ENCODE measurements around the gene XRCC2.
"Not testable (repeated sequence)": the region's sequence is repeated elsewhere in the genome, so short reads cannot be mapped to it uniquely, and the experiment has no call there.

The XRCC2 gene

DNA sequence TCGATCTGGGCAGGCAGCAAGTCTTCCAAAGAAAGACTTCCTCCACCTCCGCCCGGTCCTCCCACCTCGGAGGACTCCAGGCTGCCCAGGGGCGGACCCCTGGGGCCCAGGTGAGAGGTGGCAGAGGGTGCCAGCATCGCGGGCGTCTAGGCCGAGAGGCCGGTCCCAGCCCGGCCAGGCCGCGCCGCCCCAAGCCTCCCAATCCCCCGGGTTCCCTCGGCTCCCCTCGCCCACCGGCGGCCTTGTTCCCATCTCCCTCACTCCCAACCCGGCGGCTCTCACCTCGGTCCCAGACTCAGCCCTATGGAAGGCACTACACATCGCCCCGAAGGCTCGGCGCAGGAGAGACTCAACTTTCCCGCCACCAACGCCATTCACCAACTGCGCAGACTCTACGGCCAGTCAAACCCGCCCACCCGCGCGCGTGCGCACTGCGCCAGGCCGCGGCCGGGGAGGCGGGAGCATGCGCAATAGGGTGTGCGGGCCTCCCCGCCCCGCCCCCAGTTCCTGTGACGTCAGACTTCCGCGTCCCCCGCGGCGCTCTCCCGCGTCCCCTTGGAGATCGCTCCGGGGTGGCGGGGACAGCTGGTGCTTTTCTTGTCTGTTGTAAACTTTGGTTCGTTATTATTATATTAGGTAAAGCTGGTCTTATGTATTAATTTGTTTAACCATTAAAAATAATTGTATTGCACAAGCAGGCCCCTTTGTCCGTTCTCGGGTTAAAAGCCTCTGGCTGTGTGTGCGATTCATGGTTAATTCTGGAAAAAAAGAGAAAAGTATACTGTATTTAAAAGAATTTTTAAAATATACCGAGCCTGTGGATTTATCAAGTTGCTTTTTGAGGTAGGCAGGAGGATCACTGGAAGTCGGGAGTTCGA lies at the start of gene XRCC2:
Gene XRCC2, minus strand, starts transcription at position 383 of the 878 bp plus-strand sequence. Its CDS starts 62 bp downstream, at position 321.
- in situ Hi-C loops (cut with MboI; ENCODE audit: low sequenced_read_pairs, unreplicated experiment) = loop anchor here (25.0 kb wide), 1 partner anchor 339 kb away; no protein-coding TSS in a partner anchor
- DNase-seq (ENCODE audit: low spot score) = peak; percentile 99
- TF ChIP-seq, protein P1, sequence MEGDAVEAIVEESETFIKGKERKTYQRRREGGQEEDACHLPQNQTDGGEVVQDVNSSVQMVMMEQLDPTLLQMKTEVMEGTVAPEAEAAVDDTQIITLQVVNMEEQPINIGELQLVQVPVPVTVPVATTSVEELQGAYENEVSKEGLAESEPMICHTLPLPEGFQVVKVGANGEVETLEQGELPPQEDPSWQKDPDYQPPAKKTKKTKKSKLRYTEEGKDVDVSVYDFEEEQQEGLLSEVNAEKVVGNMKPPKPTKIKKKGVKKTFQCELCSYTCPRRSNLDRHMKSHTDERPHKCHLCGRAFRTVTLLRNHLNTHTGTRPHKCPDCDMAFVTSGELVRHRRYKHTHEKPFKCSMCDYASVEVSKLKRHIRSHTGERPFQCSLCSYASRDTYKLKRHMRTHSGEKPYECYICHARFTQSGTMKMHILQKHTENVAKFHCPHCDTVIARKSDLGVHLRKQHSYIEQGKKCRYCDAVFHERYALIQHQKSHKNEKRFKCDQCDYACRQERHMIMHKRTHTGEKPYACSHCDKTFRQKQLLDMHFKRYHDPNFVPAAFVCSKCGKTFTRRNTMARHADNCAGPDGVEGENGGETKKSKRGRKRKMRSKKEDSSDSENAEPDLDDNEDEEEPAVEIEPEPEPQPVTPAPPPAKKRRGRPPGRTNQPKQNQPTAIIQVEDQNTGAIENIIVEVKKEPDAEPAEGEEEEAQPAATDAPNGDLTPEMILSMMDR (IDR thresholded peaks at IDR 0.05; ENCODE audit: borderline replicate concordance, control extremely low read depth, extremely low read depth, insufficient read depth, missing control alignments) = no peak

DNA sequence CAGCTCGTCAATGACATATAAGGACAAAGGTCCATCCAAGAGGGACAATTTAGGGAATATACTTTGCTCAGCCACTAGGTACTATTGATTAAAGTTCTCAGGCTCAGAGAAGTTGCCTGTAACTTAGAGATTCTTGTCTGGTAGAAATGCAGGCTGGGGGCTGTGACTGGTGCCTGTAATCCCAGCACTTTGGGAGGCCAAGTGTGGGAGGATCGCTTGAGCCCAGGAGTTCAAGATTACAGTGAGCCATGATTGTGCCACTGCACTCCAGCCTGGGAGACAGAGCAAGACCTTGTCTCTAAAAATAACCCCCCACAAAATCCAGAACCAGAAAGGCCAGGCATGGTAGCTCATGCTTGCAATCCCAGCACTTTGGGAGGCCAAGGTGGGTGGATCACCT lies 47.4 kb upstream of the XRCC2 start:
- no peak for DNase-seq (ENCODE audit: low spot score)
- in situ Hi-C loops (cut with MboI; ENCODE audit: low sequenced_read_pairs, unreplicated experiment) = no loop called here
- TF ChIP-seq, protein P1 (IDR thresholded peaks at IDR 0.05; ENCODE audit: borderline replicate concordance, control extremely low read depth, extremely low read depth, insufficient read depth, missing control alignments) = no peak

DNA sequence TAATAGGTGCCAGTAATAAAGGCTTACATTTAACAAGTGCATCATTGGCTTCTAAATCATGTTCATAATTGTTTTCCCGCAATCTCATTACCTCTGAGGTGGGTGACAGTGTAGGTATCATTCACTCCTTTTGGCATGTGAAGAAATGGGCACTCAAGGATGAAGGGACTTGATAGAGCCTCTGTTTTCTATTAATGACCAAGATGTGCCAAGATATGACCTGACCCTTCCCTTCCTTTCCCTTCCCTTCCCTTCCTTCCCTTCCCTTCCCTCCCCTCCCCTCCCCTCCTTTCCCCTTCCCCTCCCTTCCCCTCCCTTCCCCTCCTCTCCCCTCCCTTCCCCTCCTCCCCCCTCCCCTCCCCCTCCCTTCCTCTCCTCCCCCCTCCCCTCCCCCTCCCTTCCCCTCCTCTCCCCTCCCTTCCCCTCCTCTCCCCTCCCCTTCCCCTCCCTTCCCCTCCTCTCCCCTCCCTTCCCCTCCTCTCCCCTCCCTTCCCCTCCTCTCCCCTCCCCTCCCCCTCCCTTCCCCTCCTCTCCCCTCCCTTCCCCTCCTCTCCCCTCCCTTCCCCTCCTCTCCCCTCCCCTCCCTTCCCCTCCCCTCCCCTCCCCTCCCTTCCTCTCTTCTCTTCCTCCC lies 36.6 kb upstream of the XRCC2 start:
- in situ Hi-C loops (cut with MboI; ENCODE audit: low sequenced_read_pairs, unreplicated experiment) = not testable (repeated sequence)

DNA sequence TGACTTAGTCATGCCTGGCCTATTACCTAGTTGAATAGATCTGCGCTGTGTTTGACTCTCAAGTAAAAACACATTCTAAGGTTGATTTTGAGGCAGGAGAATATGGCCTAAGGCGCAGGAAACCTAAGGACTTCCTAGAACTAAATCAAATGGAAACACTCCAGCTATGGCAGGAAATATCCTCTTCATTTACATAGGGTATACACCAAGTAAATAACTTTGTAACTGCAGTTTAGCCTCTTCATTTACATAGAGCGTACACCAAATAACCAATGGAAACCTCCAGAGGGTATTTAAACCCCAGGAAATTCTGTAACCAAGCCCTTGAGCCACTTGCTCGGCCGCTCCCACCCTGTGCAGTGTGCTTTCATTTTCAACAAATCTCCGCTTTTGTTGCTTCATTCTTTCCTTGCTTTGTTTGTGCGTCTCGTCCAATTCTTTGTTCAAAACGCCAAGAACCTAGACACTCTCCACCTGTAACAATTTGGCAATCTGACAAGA lies 35.6 kb upstream of the XRCC2 start:
- TF ChIP-seq, protein P1 (IDR thresholded peaks at IDR 0.05; ENCODE audit: borderline replicate concordance, control extremely low read depth, extremely low read depth, insufficient read depth, missing control alignments) = no peak
- in situ Hi-C loops (cut with MboI; ENCODE audit: low sequenced_read_pairs, unreplicated experiment) = no loop called here
- no peak for DNase-seq (ENCODE audit: low spot score)

More for the DNA sequence above, 36.6 kb upstream of the XRCC2 start:
- DNase-seq (ENCODE audit: low spot score) = not testable (repeated sequence)

DNA sequence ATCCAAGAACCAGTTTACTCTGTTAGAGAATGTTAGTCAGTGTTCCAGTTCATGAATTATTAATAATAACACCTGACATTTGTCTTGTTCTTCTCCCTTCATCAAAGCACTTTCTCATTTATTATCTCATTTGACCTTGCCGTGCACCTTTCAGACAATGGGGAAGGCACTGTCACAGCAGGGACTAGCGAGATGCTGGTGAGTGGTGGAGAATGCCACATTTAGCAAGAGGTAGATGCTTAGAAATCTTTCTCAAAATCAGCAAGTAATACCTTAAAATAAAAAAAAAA lies 34.2 kb upstream of the XRCC2 start:
- in situ Hi-C loops (cut with MboI; ENCODE audit: low sequenced_read_pairs, unreplicated experiment) = no loop called here

DNA sequence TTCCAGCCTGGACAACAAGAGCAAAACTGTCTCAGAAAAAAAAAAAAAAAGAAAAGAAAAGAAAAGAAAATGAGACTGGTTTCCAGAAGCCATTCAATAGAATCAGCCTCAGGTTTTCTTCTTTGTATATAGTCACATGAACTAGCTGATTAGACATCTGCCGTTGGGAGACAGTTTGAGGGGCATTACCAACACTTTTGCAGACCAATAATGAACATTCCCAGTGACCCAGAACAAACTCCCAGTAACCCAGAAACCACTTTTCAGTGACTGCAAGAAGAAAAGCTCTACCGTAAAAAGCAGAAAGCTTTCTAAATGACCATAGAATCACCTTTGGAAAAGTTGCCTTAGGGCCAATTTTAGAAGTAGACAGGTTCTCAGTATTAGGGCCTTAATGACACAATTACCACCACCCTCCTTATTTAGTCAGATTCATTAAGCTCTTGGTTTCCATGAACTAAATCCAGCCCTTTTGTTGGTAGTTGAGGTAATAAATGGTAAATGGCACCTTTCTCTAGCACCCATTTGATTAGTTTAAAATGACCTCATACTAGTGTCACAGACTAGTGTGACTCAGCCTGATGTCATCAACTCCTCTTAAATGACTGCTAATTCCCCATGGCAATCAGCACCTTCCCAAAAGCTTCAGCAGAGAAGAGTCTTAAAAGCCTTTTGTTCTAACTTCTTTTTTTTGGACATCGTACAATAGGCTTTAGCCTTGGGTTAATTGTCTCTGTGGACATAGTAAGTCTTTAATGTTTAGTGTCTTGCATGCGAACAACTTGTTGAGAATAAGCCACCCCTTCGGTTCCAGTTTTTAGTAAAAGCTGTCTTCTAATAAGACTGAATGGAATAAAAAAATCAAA lies 33.6 kb upstream of the XRCC2 start:
- in situ Hi-C loops (cut with MboI; ENCODE audit: low sequenced_read_pairs, unreplicated experiment) = no loop called here
- TF ChIP-seq, protein P1 (IDR thresholded peaks at IDR 0.05; ENCODE audit: borderline replicate concordance, control extremely low read depth, extremely low read depth, insufficient read depth, missing control alignments) = no peak
- no peak for DNase-seq (ENCODE audit: low spot score)

More for the DNA sequence above, 34.2 kb upstream of the XRCC2 start:
- no peak for DNase-seq (ENCODE audit: low spot score)
- TF ChIP-seq, protein P1 (IDR thresholded peaks at IDR 0.05; ENCODE audit: borderline replicate concordance, control extremely low read depth, extremely low read depth, insufficient read depth, missing control alignments) = no peak

Data from GM13976 (cell line).